Activated CD4-positive, alpha-beta T cell treated with anti-CD3 and anti-CD28 coated beads, Interleukin-2, amount 10 ng/mL, durations not matched to agents 24 days and 14 days (primary cell): ENCODE measurements around the gene RCOR1. TPM values are rescaled to one million over a fixed set of nuclear protein-coding genes. Genes with fewer than 3 reads are reported as not detected.

Experiments
- DNase-seq: peaks from one replicate; pipeline ENCODE4 v3.0.0; 2022
- H3K27ac Mint-ChIP-seq: one replicate; pipeline ENCODE4 v1.8.0; 2022; ENCODE audit warnings: mild to moderate bottlenecking, mixed read lengths
- H3K27me3 Mint-ChIP-seq: one replicate; pipeline ENCODE4 v1.8.0; 2022; ENCODE audit warnings: mixed read lengths
- H3K36me3 Mint-ChIP-seq: one replicate; pipeline ENCODE4 v1.8.0; 2022; ENCODE audit warnings: low read depth, mild to moderate bottlenecking, mixed read lengths
- H3K4me1 Mint-ChIP-seq: one replicate; pipeline ENCODE4 v1.8.0; 2021; ENCODE audit warnings: mixed read lengths
- H3K4me3 Mint-ChIP-seq: one replicate; pipeline ENCODE4 v1.8.0; 2022; ENCODE audit warnings: mild to moderate bottlenecking, moderate library complexity, mixed read lengths
- H3K9me3 Mint-ChIP-seq: one replicate; pipeline ENCODE4 v1.8.0; 2021; ENCODE audit warnings: mixed read lengths
- intact Hi-C: fragments of 100-400 bp; cut with micrococcal nuclease; formaldehyde crosslinking; loops from one replicate; pipeline ENCODE4 v1.15.1; 2023
- total RNA-seq: library from RNA; stranded (reverse); gene quantifications from 2 replicates; pipeline ENCODE4 v1.2.3, GENCODE V29; 2022

The RCOR1 gene
- total RNA-seq, 1 donor from 2014 or later, result 24.0 TPM

DNA sequence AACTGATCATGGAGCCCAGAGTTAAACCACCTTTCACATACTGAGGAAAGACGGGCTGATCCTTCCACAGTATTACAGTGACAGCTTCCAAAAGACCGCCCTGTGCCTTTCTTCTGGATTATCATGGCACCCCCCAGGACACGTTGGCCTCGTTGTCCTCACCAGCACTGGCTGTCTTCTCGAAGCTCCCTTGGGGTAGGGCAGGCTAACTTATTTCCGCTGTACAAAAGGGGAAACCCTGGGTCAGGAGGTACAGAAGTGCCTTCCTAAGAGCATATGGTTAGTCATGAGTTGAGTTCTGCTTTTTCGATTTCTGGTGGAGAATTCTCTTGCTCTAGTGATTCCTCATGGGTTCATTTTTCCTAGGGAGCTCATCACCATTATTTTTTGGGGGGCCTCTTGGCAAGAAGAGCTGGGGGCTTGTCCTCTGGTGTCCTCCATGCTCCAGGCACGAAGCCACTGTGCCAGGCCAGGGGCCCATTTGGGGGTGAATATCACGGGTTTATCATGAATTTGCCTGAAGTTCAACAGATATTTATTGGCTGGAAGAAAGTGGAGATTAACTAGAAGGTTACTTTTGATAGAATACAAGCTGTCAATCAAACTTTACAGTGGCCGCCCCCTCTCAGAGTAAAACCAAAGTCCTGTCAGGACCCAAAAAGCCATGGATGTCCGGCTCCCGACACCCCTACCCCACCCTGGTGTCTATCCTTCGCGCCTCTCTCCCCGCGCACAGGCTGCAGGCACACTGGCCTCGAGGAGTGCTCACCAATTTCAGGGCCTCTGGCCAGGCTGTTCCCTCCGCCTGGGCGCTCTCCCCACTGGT lies 176.0 kb downstream of the RCOR1 start:
- H3K36me3 Mint-ChIP-seq, result no peaks in the 10 kb centered on the region
- H3K27me3 Mint-ChIP-seq, result no peaks in the 10 kb centered on the region
- H3K4me3 Mint-ChIP-seq, result no peak overlapping the region
- peaks cover 8% of the 10 kb centered on the region for H3K4me1 Mint-ChIP-seq
- H3K9me3 Mint-ChIP-seq, result no peaks in the 10 kb centered on the region
- intact Hi-C loops, result no loop called here
- peak overlapping the region; percentile 0 for H3K27ac Mint-ChIP-seq
- peak; percentile 69 for DNase-seq

DNA sequence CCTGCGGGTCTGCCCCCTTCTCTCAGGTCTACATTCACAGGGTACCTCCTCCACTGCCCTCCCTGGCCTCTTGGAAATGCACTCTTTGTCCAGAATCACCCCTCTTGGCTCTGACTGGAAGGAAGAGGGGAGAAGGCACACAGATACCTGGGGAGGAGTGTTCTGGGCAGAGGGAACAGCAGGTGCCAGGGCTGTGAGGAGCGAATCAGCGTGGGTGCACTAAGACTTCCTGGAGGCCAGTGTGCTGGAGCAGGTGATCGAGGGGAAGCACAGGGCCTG lies 176.5 kb downstream of the RCOR1 start:
- H3K27me3 Mint-ChIP-seq, result no peaks in the 10 kb centered on the region
- H3K4me1 Mint-ChIP-seq, result peaks cover 8% of the 10 kb centered on the region
- no peak overlapping the region for H3K4me3 Mint-ChIP-seq
- no peak overlapping the region for H3K27ac Mint-ChIP-seq
- no peaks in the 10 kb centered on the region for H3K9me3 Mint-ChIP-seq
- intact Hi-C loops, result no loop called here
- no peak for DNase-seq
- no peaks in the 10 kb centered on the region for H3K36me3 Mint-ChIP-seq

DNA sequence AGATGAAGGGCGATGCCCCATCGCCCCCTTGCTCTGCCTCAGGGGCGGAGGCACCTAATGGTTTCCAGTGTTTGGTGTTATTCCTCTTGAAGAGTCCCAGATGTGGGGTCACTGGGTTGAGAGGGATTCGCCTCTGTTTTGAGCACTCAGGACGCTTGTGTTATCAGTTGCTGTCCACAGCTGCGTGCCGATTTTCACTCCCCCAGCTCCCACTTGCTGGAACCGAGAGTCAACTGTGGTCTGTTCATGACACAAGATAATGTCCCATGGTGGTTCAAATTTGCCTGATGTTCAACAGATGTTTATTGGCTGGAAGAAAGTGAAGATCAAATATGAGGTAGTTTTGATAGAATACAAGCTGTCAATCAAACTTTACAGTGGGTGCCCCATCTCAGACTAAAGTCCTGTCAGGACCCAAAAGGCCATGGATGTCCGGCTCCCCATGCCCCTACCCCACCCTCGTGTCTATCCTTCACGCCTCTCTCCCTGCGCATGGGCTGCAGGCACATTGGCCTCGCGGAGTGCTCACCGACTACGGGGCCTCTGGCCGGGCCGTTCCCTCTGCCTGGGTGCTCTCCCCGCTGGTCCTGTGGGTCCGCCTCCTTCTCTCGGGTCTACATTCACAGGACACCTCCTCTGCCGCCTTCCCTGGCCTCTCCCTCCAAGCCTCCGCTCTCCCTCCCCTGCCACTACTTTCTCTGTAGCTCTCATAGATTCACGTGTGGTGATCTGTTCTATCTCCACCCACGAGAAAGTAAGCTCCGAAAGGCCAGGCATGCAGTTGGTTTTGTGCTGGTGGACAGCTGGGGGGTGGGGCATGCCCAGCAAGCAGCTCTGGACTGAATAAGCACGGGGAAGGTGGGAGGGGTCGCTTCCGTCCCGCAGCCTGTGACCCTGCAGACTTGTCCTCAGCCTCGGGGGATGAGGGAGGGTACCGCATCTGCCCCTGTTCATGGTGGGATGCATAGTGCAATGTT lies 178.0 kb downstream of the RCOR1 start:
- H3K27me3 Mint-ChIP-seq, result no peaks in the 10 kb centered on the region
- H3K9me3 Mint-ChIP-seq, result no peaks in the 10 kb centered on the region
- H3K4me1 Mint-ChIP-seq, result peaks cover 14% of the 10 kb centered on the region
- intact Hi-C loops, result no loop called here
- no peak overlapping the region for H3K4me3 Mint-ChIP-seq
- no peak for DNase-seq
- no peak overlapping the region for H3K27ac Mint-ChIP-seq
- no peaks in the 10 kb centered on the region for H3K36me3 Mint-ChIP-seq

DNA sequence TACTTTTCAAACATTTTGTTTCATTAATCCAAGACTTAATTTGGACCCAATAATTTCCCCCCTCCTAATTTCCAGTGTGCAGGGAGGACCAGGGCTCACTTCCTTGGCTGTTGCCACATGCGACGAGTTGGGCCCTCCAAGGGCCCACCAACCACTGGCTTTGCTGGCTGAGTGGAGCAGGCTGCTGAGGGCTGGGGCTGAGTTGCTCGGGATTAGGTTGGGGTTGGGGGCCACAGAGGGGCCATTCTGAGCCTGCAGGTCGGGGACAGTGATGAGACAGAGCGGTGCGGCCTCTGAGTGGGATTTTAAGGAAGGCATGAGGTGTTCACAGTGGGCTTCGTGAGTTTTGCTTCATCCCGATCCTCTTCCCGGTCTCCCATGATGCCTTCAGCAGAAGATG lies 178.7 kb downstream of the RCOR1 start:
- no peak for DNase-seq
- intact Hi-C loops, result no loop called here
- no peaks in the 10 kb centered on the region for H3K36me3 Mint-ChIP-seq
- H3K4me1 Mint-ChIP-seq, result peaks cover 21% of the 10 kb centered on the region
- no peak overlapping the region for H3K27ac Mint-ChIP-seq
- no peak overlapping the region for H3K4me3 Mint-ChIP-seq
- no peaks in the 10 kb centered on the region for H3K27me3 Mint-ChIP-seq
- H3K9me3 Mint-ChIP-seq, result no peaks in the 10 kb centered on the region

DNA sequence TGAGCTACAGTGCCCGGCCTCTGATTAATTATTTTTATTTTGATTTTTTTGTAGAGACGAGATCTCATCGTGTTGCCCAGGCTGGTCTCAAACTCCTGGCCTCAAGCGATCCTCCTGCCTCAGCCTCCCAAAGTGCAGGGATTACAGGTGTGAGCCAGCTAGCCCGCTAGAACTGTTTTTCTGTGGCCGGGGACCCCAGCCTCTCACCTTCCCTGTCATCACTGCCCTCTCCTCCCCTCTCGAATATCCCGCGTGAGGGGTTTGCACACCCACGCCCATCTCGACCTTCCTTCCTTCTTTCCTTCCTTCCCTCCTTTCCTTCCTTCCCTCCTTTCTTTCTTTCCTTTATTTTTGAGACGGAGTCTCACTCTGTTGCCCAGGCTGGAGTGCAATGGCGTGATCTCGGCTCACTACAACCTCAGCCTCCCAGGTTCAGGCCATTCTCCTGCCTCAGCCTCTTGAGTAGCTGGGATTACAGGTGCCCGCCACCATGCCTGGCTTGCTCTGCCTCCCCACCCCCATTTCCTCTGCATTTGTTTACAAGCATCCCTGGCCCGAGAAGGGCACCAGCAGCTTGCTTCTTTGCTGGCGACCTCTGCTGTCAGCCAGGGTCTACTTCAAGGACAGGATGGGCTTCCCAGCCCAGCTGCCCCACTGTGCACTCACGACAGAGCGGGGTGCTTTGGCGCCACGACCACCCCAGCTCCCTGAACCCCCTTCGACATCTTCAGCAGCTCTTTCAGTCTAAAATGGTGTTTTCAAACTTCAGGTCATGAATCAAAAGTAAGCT lies 180.5 kb downstream of the RCOR1 start:
- Mint-ChIP-seq H3K27me3 (no peaks in the 10 kb centered on the region), H3K4me1 (peaks cover 27% of the 10 kb centered on the region), H3K4me3 (no peak overlapping the region), H3K27ac (peak overlapping the region; percentile 59), H3K9me3 (no peaks in the 10 kb centered on the region), H3K36me3 (no peaks in the 10 kb centered on the region)
- intact Hi-C loops, result loop anchor here (2.0 kb wide), 1 partner anchor 78 kb away; no protein-coding TSS in a partner anchor
- DNase-seq, result no peak

DNA sequence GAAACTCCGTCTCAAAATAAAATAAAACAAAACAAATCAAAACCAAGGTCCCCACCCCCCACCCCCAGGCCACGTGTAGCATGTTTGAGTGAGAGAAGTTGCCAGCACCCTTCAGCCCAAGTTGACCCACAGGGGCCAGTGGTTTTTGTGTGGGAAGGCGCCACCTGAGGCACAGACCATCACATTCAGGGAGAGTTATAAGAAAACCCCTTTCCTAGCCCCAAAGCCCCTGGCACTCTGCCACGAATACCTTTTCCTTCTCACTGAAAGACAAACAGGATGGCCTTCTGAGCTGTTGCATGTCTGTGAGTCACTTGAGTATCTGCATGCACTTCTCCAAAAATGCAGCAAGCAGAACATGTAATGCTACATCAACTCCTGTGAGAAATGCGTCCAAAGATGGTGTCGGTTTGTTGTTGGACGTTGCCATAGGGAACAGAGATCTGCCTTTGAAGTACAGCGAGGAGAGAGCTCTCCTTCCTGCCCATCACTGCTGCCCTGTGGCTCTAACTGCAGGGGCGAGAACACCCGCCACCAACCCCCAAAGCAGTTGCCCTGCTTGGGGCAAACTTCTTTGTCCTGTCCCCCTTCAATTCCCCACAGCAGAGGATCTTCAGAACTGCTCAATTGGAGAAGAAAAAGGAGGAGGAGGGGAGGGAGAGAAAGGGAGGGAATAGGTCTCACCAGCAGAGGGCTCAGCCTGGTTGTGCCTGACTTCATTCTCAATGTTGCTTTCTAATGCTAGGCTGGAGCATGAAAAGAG lies 182.1 kb downstream of the RCOR1 start:
- H3K27ac Mint-ChIP-seq, result peak overlapping the region; percentile 83
- H3K4me1 Mint-ChIP-seq, result peaks cover 29% of the 10 kb centered on the region
- H3K36me3 Mint-ChIP-seq, result peaks cover 13% of the 10 kb centered on the region
- peak; percentile 90 for DNase-seq
- peak overlapping the region; percentile 11 for H3K4me3 Mint-ChIP-seq
- H3K27me3 Mint-ChIP-seq, result no peaks in the 10 kb centered on the region
- no peaks in the 10 kb centered on the region for H3K9me3 Mint-ChIP-seq
- intact Hi-C loops, result loop anchor here (5.0 kb wide), 2 partner anchors 123 to 143 kb away; no protein-coding TSS in a partner anchor

DNA sequence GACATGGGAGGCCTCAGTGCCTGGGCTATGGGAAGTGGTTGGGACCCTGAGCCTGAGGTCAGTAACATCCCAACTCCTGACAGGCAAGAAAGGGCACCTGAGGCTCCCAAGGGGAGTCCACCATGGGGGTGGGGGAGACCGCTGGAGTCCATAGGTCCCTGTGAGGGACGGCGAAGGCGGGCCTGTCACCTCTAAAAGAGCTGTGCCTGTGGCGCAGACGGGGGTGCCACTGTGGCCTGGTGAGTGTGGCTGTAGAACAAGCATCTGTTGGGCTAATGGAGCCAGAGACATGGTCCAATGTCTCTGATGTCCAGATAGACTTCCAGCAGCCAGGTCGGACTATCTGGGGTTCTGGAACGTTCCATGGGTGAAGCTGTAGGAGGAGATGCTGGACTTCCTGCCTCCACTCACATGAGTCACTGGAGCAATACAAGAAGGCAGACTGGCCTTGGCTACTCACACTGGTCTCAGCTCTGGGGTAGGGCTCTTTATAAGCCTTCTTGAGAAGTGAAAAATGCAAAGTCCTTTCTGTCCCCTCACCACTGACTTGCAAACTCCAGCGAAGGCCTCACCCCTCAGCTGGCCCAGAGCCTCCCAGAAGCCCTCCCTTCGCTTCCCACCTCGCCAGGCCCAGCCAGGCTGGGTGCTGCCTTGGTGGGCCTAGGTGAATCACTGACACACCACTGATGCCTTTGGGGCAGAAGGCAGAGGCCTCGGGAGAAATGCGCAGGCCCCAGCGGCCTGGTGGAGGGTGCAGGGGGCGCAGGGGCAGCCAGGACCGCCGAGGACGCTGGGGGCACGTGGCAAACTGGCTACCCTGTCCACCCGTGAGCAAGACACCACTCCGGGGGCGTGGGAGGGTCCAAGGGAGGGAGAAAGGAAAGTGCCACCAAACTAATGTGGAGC lies 183.7 kb downstream of the RCOR1 start:
- Mint-ChIP-seq H3K4me3 (peak overlapping the region; percentile 79), H3K4me1 (peaks cover 43% of the 10 kb centered on the region), H3K36me3 (peaks cover 26% of the 10 kb centered on the region)

DNA sequence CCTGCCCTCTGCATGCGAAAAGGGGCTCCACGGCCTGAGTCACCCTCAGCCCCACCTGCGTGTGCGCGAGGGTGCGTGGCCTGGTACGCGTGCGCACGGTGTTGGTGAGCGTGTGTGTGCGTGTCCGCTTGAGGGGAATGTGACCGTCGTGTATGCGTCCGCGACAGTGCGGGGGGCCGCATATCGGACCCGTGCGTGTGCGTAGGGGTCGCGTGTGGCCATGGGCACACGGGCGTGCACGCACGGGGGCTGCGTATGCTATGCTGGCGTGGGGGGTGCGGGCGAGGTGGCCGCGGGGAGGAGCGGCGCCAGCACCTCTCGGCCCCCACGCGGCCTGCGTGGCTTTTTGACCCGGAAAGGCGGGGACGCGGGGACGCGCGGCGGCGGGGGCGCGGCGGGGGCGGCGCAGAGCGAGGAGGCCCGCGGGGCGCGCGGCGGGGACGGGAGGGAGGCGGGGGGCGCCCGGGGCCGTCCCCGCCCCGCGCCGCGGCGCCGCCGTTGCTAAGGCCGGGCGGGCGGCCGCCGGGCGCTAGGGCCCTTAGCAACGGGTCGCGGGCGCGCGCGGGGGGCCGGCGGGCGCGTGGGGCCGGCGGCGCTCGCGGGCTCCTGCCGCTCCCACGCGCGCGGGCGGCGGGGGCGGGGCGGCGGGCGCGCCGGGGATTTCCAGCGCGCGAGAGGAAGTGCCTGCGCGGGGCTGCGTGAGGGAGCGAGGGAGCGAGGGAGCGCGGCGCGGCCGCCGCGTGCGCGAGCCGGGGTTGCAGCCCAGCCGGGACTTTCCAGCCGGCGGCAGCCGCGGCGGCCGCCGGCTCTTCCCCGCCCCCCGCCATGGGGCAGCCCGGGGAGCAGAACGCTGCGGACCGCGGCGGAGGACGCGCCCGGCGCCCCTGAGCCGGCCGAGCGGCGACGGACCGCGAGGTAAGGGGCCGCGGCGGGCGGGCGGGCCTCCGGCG lies 184.6 kb downstream of the RCOR1 start, which contains the start of gene TRAF3:
Gene TRAF3 (plus strand): TSS at position 689 of the 950 bp plus-strand sequence. CDS start 92,753 bp downstream, outside the sequence.
- peaks cover 44% of the 10 kb centered on the region for H3K4me1 Mint-ChIP-seq
- H3K27me3 Mint-ChIP-seq, result no peaks in the 10 kb centered on the region
- DNase-seq, result peak; percentile 96
- H3K36me3 Mint-ChIP-seq, result peaks cover 28% of the 10 kb centered on the region
- no peaks in the 10 kb centered on the region for H3K9me3 Mint-ChIP-seq
- peak within 1 kb of the TSS; percentile 95 for H3K27ac Mint-ChIP-seq
- intact Hi-C loops, result loop anchor here (5.0 kb wide), 2 partner anchors 120 to 140 kb away; no protein-coding TSS in a partner anchor
- H3K4me3 Mint-ChIP-seq, result peak within 1 kb of the TSS; percentile 93

More for the DNA sequence above, 183.7 kb downstream of the RCOR1 start:
- intact Hi-C loops, result loop anchor here (5.0 kb wide), 2 partner anchors 121 to 141 kb away; no protein-coding TSS in a partner anchor
- no peaks in the 10 kb centered on the region for H3K9me3 Mint-ChIP-seq
- DNase-seq, result peak; percentile 69
- H3K27me3 Mint-ChIP-seq, result no peaks in the 10 kb centered on the region
- peak overlapping the region; percentile 95 for H3K27ac Mint-ChIP-seq

DNA sequence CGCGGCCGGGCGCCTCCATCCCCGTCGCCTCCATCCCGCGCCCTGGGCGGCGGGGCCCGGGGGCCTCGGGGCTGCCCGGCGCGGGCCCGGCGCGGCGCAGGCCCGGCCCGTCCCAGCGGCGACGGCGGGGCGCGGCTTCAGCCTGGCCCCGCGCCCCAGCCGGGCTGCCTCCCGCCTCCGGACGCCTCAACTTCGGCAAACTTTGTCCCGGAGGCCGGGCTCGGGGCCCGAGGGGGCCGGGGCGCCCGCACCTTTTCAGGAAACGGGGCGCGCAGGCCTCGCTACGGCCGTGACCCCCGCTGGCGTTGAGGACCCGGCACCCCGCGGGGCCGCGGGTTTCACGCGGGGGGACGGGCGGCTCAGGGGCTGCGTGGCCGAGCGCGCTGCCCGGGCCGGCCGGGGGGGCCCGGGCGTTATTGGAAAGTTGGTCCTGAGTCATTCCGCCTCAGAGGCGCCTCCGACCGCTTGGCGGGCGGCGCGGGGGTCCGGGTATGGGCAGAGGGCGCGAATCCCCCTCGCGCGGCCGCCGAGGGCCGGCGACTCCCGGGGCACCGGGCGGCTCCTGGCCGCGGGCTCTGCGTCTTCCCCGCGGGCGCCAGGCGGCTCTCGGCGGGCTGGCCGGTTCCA lies 185.4 kb downstream of the RCOR1 start:
- peaks cover 30% of the 10 kb centered on the region for H3K36me3 Mint-ChIP-seq

DNA sequence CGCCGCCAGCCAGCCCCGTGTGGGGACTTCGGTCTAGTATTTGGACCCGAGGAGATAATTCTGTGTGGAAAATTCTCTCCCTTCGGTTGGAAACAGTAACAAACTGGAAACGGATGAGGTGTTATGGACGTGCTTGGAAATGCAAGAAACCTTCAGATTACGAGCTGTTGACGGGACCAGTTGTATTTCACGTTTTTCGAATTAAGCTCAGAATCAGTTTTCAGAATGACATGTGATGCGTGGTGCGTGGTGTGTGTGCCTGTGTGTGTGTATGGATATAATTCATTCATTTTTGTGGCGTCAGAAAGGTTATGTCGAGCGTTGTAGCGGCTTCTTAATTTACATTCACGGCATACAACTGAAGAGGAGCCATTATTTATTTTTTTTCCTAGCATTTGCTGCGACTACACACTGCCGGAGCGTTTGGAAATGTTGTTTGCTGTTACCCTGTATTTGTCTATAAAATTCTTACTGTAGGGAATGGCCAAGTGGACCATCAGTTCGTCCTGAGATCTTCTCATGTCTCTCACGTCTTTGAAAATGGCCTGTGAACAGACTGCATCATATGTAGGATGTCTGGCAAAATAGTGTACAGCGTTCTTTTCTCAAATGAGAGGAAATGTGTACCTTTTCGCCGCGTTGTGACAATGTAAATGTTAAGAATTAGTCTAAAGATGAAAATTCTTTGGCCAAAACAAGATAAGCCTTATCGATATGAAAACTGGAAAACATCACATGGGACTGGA lies 186.1 kb downstream of the RCOR1 start:
- Mint-ChIP-seq H3K36me3 (peaks cover 33% of the 10 kb centered on the region), H3K27me3 (no peaks in the 10 kb centered on the region), H3K4me1 (peaks cover 51% of the 10 kb centered on the region), H3K27ac (peak overlapping the region; percentile 93), H3K9me3 (no peaks in the 10 kb centered on the region), H3K4me3 (peak overlapping the region; percentile 93)
- peak; percentile 80 for DNase-seq
- intact Hi-C loops, result loop anchor here (1.0 to 5.0 kb wide), 4 partner anchors 27 to 139 kb away; no protein-coding TSS in a partner anchor

More for the DNA sequence above, 185.4 kb downstream of the RCOR1 start:
- DNase-seq, result peak; percentile 75
- Mint-ChIP-seq H3K4me3 (peak overlapping the region; percentile 93), H3K27me3 (no peaks in the 10 kb centered on the region), H3K4me1 (peaks cover 50% of the 10 kb centered on the region), H3K27ac (peak overlapping the region; percentile 93), H3K9me3 (no peaks in the 10 kb centered on the region)
- intact Hi-C loops, result loop anchor here (1.0 to 5.0 kb wide), 3 partner anchors 41 to 139 kb away; no protein-coding TSS in a partner anchor
